ENCODE measurements around the gene DCANP1. TPM values are rescaled to one million over a fixed set of nuclear protein-coding genes. Genes with fewer than 3 reads are reported as not detected.
A peak's percentile ranks its signal among the peaks of the same experiment; 100 is the strongest.

The DCANP1 gene
- total and polyA plus RNA-seq, 9 of the 15 experiments (the other 6 are each of a cell fraction or from before 2014, with no cell fraction given): not detected

DNA sequence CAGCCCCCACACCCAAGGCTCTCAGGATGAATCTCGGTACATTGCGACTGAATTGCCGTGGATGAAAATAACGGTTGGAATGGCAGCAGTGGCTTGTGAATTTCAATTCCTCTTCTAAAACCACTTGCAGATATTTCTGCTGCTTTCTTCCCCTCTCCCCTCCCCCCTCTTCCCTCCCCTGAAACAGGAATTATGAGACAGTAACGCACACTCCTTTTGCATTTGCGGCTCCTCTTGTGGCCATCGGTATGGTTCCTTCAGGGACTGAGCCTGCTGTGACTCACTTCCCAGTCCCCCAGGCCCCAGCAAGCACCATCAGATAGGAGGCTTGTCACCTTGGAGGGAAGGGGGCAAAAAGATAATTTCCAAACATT is 9.7 kb downstream of the DCANP1 start (continued):
- TF ChIP-seq, protein P1, sequence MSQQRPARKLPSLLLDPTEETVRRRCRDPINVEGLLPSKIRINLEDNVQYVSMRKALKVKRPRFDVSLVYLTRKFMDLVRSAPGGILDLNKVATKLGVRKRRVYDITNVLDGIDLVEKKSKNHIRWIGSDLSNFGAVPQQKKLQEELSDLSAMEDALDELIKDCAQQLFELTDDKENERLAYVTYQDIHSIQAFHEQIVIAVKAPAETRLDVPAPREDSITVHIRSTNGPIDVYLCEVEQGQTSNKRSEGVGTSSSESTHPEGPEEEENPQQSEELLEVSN (IDR thresholded peaks at IDR 0.05; ENCODE audit: borderline replicate concordance in 1 of 2, extremely low read depth in 1 of 2, insufficient read depth in 1 of 2, insufficient read length in 1 of 2, low read depth in 1 of 2, low read length in 1 of 2, poor library complexity in 1 of 2, severe bottlenecking in 1 of 2): peak in 1 of 2 experiments; percentile 5
- TF ChIP-seq EP300 (IDR thresholded peaks at IDR 0.05; ENCODE audit: low read length) (peak; percentile 7; the same call in 1 of the 2 replicates), PHF8 (IDR thresholded peaks at IDR 0.05; ENCODE audit: borderline replicate concordance, low read length) (peak; percentile 10; the same call in 1 of the 2 replicates), NBN (IDR thresholded peaks at IDR 0.05; ENCODE audit: low read depth) (peak; percentile 55; the same call in 1 of the 2 replicates), DPF2 (IDR thresholded peaks at IDR 0.05) (peak; percentile 77), GABPB1 (CRISPR knock-in tag; IDR thresholded peaks at IDR 0.05) (peak; percentile 14; the same call in 1 of the 2 replicates), SRF (CRISPR knock-in tag; IDR thresholded peaks at IDR 0.05) (peak in 1 of 2 experiments; percentile 33; a peak in 1 of 4 replicates), YY1 (IDR thresholded peaks at IDR 0.05; ENCODE audit: borderline replicate concordance in 1 of 3, control insufficient read depth in 1 of 3, extremely low read depth in 1 of 3, insufficient read depth in 3 of 3, insufficient read length in 1 of 3, insufficient replicate concordance in 2 of 3, low read depth in 1 of 3, low read length in 2 of 3) (peak in 1 of 3 experiments; percentile 38), NFRKB (IDR thresholded peaks at IDR 0.05; ENCODE audit: low read depth) (peak; percentile 40; the same call in 1 of the 2 replicates), ZBTB7A (IDR thresholded peaks at IDR 0.05; ENCODE audit: borderline replicate concordance, control insufficient read depth, low read depth, low read length) (peak; percentile 52; the same call in 1 of the 2 replicates), ZNF143 (CRISPR knock-in tag; IDR thresholded peaks at IDR 0.05) (no peak), FOXJ2 (tag; IDR thresholded peaks at IDR 0.05) (no peak), NR2C2 (CRISPR knock-in tag; IDR thresholded peaks at IDR 0.05) (no peak), NR2C2 (tag; IDR thresholded peaks at IDR 0.05) (0 out of 2 replicates have a peak, but pooled peaks have one; percentile 12), MYC (IDR thresholded peaks at IDR 0.05; ENCODE audit: low read depth, low read length) (0 out of 2 replicates have a peak, but pooled peaks have one; percentile 20), MYC (CRISPR knock-in tag; IDR thresholded peaks at IDR 0.05; ENCODE audit: borderline replicate concordance, low read depth) (no peak), LEF1 (IDR thresholded peaks at IDR 0.05) (peak; percentile 69), RBBP5 (IDR thresholded peaks at IDR 0.05; ENCODE audit: borderline replicate concordance, insufficient read depth, low read length, poor library complexity, severe bottlenecking) (peak; percentile 28), RBM22 (IDR thresholded peaks at IDR 0.05; ENCODE audit: low read depth, low read length, poor library complexity, severe bottlenecking) (no peak), SMARCC2 (IDR thresholded peaks at IDR 0.05; ENCODE audit: low read depth) (0 out of 2 replicates have a peak, but pooled peaks have one; percentile 54), FOSL1 (tag; conservative IDR thresholded peaks at IDR 0.05) (peak; percentile 93), CTBP1 (IDR thresholded peaks at IDR 0.05; ENCODE audit: borderline replicate concordance) (0 out of 2 replicates have a peak, but pooled peaks have one; percentile 29), MTA1 (IDR thresholded peaks at IDR 0.05; ENCODE audit: borderline replicate concordance) (0 out of 2 replicates have a peak, but pooled peaks have one; percentile 43)
- TF ChIP-seq, protein P2, sequence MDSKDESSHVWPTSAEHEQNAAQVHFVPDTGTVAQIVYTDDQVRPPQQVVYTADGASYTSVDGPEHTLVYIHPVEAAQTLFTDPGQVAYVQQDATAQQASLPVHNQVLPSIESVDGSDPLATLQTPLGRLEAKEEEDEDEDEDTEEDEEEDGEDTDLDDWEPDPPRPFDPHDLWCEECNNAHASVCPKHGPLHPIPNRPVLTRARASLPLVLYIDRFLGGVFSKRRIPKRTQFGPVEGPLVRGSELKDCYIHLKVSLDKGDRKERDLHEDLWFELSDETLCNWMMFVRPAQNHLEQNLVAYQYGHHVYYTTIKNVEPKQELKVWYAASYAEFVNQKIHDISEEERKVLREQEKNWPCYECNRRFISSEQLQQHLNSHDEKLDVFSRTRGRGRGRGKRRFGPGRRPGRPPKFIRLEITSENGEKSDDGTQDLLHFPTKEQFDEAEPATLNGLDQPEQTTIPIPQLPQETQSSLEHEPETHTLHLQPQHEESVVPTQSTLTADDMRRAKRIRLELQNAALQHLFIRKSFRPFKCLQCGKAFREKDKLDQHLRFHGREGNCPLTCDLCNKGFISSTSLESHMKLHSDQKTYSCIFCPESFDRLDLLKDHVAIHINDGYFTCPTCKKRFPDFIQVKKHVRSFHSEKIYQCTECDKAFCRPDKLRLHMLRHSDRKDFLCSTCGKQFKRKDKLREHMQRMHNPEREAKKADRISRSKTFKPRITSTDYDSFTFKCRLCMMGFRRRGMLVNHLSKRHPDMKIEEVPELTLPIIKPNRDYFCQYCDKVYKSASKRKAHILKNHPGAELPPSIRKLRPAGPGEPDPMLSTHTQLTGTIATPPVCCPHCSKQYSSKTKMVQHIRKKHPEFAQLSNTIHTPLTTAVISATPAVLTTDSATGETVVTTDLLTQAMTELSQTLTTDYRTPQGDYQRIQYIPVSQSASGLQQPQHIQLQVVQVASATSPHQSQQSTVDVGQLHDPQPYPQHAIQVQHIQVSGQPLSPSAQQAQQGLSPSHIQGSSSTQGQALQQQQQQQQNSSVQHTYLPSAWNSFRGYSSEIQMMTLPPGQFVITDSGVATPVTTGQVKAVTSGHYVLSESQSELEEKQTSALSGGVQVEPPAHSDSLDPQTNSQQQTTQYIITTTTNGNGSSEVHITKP (IDR thresholded peaks at IDR 0.05; ENCODE audit: partially characterized antibody): peak; percentile 29
